Kidney capillary endothelial cell (primary cell): Measurements from ENCODE around the gene C14orf132.

ENCODE experiments used
- DNase-seq: peaks from one replicate; pipeline ENCODE4 v3.0.0-alpha.2; 2018; ENCODE audit warnings: low spot score

C14orf132 gene

GRCh38 chr14:96083667-96084320 is 44.6 kb downstream of the C14orf132 start:
- no peak for DNase-seq

- DNase-seq, result no peak
These were observed 45.6 kb downstream of the C14orf132 start for GRCh38 chr14:96084796-96085195.

- DNase-seq, result no peak
These were observed 46.2 kb downstream of the C14orf132 start for GRCh38 chr14:96085369-96085768.

GRCh38 chr14:96086032-96086431 is 46.9 kb downstream of the C14orf132 start:
- DNase-seq, result peak; percentile 44

- no peak for DNase-seq
These were observed 47.5 kb downstream of the C14orf132 start for GRCh38 chr14:96086574-96087077.

GRCh38 chr14:96088074-96088473 is 48.9 kb downstream of the C14orf132 start:
- no peak for DNase-seq

- DNase-seq, result no peak
These were observed 49.3 kb downstream of the C14orf132 start for GRCh38 chr14:96088481-96088880.

GRCh38 chr14:96088911-96089310 is 49.7 kb downstream of the C14orf132 start:
- no peak for DNase-seq

- DNase-seq, result no peak
These were observed 50.2 kb downstream of the C14orf132 start for GRCh38 chr14:96089401-96089800.

- no peak for DNase-seq
These were observed 51.4 kb downstream of the C14orf132 start for GRCh38 chr14:96090441-96091148.

- DNase-seq, result no peak
These were observed 52.1 kb downstream of the C14orf132 start for GRCh38 chr14:96091149-96091693.

GRCh38 chr14:96091941-96092411 is 52.8 kb downstream of the C14orf132 start:
- DNase-seq, result no peak

GRCh38 chr14:96092936-96093335 is 53.8 kb downstream of the C14orf132 start:
- no peak for DNase-seq

- DNase-seq, result no peak
These were observed 55.0 kb downstream of the C14orf132 start for GRCh38 chr14:96094211-96094610.

GRCh38 chr14:96094656-96095055 is 55.5 kb downstream of the C14orf132 start:
- DNase-seq, result no peak

GRCh38 chr14:96095058-96095457 is 55.9 kb downstream of the C14orf132 start:
- no peak for DNase-seq

GRCh38 chr14:96095581-96096476 is 56.7 kb downstream of the C14orf132 start:
- DNase-seq, result no peak

GRCh38 chr14:96096639-96097610 is 57.8 kb downstream of the C14orf132 start:
- DNase-seq, result no peak

GRCh38 chr14:96097752-96098151 is 58.6 kb downstream of the C14orf132 start:
- DNase-seq, result no peak

GRCh38 chr14:96098309-96098998 is 59.3 kb downstream of the C14orf132 start:
- DNase-seq, result peak; percentile 65
